GM21737 (cell line): ENCODE data around the gene FAP.

ENCODE experiments used
- ATAC-seq: cut with Tn5 transposase; IDR thresholded peaks from one replicate; pipeline ENCODE4 v1.9.1; 2021; ENCODE audit warnings: mild to moderate bottlenecking, moderate library complexity; ENCODE audit not compliant: unreplicated experiment

FAP gene

DNA sequence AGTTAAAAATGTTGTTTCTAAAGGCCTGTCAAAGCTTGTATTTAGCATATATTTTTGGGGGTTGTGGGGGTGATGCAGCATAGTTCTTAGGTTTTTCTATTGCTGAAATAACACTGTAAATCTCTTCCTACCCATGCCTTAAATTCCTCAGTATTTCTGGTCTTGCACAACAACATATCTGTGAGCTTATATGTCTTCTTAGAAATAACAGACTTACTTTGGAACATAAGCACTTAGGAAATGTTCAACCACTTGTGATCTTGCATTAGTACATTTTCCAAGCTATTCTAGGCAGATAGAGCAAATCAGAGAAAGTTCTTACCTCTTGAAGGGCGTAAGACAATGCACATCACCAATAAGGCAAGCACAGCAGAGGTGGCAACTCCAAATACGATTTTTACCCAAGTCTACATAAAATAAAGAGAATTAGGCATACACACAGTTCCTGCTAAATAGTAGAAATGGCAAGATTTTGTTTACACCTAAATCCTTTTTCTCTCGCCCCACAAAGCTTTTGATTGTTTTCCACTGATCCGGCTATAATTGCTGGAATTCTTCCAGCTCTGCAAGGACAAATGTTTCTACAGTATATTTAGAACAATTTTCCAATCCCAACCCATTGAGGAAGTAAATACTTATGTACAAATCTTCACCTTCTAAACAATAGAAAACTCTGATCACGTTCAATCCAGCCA is 512 bp downstream of the FAP start:
- no peak for ATAC-seq

DNA sequence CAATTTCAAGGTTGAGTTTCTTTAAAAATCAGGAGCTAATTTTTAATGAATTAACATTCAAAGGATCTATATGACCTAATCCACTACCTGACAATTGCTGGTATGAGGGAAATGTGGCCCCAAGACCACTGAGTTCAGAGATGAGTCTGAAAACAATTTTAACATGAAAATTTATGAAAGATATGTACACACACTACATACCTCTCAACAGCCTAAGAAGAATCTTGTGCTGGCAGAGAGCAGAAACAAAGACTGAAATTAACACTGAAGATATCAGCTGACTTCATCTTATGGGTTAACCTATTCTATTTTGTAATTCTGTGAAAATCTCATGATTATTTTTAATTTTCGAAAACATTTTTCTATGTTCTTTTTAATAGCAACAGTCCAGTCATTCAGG is 1.7 kb downstream of the FAP start:
- ATAC-seq: no peak

DNA sequence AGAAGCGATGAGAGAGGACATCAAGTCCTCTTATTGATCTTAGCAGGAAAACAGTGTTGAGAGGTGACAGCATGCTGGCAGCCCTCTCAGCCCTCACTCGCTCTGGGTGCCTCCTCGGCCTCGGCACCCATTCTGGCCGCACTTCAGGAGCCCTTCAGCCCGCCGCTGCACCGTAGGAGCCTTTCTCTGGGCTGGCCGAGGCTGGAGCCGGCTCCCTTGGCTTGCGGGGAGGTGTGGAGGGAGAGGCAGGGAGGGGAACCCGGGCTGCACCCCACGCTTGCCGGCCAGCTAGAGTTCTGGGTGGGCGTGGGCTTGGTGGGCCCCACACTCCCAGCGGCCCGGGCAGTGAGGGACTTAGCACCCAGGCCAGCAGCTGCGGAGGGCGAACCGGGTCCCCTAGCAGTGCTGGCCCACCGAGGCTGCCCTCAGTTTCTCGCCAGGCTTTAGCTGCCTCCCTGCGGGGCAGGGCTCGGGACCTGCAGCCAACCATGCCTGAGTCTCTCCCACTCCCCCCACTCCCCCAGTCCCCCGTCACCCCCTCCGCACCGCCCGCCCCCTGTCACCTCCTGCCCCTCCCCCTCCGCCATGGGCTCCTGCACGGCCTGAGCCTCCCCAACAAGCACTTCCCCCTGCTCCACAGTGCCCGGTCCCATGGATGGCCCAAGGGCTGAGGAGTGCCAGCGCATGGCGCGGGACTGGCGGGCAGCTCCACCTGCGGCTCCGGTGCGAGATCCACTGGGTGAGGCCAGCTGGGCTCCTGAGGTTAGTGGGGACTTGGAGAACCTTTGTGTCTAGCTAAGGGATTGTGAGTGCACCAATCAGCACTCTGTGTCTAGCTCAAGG is 8.4 kb downstream of the FAP start:
- ATAC-seq: no peak

DNA sequence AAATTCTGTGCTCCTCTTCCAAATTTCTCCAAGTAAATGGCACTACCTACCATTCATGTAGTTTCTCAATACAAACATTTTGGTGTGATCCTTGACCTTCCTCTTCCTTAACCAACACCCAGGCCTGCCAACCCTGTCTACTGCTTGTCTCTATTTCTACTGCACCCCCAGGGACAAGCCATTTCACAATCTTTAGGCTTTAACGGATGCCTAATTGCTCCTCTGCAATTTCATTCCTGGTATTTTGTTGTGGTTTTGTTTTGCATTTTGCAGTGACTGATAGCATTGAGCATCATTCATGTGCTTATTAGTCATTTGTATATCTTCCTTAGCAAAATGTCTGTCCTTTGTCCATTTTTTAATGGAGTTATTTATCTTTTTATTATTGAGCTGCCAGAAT is 10.0 kb downstream of the FAP start:
- ATAC-seq: no peak

DNA sequence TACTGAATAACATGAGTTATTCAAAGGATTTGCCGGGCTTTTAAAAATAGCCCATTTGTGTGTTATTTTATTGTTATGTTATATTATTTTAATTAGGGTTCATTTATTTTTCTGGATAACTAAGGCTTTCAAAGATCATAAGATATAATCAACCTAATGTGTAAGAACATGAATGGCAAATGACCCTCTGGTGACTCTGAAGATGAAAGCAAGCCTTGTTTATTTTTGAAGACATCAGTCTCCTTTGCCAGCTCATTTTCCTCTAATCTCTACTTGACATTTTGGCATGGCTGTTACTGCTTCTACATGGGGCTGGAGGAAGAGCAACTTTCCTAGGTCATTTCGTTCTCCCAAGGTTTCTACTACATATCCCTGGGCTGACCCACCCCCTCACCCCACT is 10.6 kb downstream of the FAP start:
- no peak for ATAC-seq

DNA sequence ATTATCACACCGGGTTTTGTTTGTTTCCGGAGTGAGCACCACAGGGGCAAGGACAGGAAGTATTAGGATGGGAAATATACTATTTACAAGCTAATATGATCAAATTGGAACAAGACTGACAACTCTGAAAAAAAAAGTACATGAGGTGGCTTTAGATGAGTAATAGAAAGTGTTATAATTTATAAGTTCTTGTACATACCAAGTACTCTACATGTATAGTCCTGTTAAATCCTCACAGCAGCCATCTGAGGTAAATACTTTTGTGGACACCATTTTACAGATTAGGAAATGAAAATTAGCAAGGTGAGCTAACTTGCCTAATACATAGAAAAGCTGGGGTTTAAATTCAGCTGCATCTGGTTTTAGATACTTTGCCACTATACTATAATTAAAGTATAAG is 11.2 kb downstream of the FAP start:
- ATAC-seq: no peak

DNA sequence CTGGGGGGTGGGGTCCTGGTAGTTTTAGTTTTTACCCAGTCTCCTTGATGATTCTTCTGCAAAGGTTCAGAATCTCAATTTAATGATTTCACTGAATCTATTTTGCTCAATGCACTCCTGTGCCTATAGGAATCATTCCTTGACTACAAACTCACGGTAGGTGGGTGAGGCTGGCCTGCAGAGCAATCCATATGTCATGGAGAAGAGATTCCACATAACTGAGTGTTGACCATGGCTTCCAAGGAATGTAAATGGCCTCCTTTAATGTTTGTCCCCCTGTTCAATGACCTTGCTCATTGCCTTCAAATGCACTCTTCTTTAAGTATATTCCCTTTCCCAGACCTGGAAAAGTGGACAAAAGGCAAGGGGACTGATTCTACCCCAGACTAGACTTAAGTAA is 12.5 kb downstream of the FAP start:
- no peak for ATAC-seq

DNA sequence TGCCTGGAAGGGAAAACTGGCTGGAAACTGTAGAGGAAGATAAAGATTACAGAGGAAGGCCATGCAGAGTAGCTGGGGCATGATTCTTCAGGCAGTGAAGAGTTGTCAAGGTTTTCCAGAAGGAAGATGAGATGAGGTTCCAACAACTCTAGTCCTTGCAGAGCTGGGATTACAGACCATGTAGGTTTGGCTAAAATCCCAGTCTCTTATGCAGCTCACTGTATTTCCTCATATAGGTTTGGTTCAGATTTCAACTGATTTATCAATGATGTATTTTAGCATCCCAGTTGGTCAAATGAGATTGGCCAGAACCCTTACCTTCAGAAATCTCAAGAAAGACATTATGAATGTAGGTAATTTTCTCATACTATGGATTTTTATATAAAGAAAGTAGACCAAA is 16.4 kb downstream of the FAP start:
- ATAC-seq: no peak

DNA sequence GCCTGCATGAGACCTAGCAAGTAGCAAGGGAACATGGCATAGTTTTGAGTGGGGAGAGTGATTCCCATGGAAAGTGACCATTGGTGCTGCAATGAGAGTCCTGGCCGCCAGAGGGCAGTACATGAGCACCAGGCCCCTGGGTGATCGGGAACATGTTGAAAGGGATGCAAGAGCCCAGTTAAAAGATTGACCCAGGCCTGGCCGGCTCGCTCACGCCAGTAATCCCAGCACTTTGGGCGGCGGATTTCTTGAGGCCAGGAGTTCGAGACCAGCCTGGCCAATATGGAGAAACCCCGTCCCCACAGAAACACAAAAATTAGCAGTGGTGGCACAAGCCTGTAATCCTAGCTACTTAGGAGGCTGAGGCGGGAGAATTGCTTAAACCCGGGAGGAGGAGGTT is 22.2 kb downstream of the FAP start:
- ATAC-seq: peak; percentile 85

DNA sequence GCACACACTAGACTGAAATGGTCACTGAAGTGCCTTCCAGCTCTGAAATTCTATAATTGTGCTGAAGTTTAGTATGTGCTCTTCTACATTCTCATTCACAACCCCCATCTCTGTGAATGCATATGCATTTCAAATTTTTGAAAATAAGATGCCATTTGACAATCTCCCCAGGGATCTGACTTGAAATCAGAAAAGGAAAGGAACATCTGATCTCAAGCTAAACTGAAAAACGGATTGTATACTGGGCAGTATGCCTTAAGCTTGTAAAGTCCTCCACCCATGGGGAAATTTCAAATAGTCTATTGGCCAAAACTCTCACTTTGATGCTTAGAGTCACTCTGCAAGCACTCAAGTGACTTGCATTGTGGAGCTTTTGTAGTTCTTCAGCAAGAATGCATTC is 22.9 kb downstream of the FAP start:
- ATAC-seq: no peak

DNA sequence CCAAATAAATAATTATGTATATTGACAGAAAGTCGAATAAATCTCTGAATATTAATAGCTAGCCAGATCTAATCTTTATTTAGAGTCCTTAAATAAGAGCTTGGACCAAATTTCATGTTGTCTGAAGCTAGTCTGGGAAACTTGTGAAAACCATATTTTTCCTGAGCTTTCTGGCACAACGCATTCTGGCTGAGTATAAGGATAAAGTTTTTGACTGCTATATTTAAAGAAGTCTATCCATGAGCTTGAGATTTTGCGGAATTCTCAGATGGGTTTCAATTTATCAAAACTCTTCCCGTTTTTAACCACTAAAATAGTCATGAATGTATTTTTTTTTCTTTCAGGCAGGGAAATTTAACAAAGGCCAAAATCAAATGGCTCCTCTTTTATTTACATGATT is 23.8 kb downstream of the FAP start:
- no peak for ATAC-seq

DNA sequence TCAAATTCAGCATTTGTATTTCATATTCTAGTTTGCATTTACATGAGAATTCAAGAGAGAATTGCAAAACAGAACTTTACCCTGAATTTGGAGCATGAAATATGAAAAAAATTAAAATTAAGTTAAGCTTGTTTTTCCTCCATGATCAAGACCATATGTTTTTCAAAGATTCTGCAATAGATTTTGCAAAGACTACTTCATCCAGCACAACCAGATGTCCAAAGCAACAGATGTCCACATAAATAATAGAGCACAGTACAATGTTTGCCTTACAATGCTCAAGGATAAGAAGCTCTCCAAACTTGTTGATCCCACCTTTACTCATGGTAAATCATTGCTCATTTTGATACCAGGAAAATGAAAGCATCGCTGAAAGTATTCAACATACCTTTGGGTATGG is 25.6 kb downstream of the FAP start:
- ATAC-seq: no peak

DNA sequence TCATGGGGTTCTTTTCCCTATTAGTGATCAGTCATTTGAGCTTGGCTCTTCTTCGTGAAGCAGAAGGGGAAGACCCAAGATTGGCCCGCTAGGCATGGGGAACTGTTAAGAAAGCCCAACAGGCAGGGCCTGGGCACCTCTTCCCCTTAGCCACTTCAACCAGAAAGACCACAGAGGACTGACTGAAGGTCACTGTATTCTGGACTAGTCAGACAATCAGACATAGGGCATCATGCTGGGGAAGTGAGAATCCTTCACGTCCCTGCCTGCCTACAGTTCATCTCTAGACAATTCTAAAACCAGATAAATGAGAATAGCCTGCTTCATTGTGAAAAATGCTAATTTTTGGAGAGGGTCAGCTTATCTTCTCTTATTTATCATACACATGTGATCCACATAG is 28.1 kb downstream of the FAP start:
- no peak for ATAC-seq

DNA sequence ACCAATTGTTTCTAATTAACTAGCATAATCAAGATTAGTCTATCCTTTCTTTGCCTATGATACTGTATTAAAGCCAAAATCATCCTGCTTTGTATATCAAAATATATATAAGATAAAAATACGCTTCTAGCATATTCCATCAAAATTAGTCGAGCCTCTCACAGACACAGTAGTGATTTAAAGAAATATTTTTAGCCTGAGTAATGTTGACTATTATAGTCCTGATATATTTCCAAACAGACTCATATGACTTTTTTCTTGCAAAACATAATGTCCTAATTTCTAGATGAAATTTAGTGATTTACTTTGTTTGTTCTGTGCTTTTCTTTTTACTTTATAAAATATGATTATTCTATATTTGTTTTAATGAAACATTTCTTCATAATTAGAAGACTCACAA is 30.9 kb downstream of the FAP start:
- ATAC-seq: no peak

DNA sequence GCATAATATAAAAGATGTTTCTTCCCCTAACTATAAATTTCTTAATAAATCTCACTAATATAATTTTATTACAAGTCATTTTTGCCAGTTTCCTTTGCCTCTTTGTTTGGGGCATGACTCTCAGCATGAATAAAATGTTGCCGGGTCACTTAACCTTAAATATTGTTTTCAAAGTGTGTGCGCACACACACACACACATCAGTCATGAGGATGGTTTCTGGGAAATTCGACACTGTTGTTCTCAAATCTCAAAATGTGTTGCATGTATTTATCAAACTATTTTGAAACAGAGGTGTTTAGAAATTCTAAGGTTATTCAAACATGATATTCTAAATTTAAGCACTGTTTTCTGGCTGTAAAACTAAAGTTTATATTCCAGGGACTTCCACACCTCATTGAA is 31.5 kb downstream of the FAP start:
- ATAC-seq: no peak

DNA sequence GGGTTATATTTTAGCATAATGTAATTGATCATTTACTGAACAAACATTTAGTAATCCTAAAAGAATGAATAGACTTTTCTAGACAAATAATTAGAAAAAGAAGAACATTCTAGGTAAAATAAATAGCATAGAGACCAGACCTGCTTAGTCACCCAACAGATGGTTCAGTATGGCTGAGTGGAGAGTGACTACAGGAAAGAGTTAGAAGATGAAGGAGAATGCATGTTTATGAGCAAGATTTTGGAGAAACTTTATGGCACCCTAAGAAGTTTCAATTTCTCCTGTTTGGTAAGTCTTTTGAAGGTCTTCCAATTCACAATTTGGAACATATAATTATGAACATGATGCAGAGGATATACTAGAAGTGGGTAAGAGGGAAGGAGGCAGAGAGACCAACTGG is 32.9 kb downstream of the FAP start:
- ATAC-seq: no peak

DNA sequence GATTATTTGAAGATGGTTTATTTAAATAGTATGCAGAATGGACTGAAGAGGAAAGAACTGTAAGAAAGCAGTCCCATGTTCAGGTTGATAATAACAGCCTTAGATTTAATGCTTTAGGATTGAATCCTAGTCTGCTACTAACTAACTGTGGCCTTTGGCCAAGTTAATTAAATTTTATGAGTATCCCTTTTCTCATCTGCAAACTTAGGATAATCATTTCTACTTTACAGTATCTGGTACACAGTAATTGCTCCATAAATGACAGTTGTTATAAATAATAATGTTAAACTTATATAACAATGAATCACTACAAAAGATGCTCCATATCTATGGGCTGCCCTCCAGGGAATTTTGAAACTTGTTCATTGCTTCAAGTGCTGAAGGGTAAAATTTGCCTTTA is 41.0 kb downstream of the FAP start:
- no peak for ATAC-seq

DNA sequence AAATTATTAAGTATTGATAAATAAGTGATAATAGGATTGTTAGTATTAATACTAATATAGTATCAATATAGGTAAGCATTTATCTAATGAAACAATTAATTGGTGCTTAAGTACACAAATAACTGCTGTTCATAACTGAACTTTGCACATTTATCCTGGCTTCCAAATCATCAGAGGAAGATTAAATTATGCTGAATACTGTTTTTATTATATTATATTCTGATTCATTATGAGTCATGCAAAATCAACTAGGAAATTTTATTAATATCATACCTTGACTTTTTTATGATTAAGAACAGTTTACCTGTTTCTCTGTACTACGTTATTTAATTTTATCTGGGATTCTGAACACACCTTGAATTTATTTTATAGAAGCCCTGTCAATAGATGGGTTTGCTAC is 42.6 kb downstream of the FAP start:
- ATAC-seq: no peak

DNA sequence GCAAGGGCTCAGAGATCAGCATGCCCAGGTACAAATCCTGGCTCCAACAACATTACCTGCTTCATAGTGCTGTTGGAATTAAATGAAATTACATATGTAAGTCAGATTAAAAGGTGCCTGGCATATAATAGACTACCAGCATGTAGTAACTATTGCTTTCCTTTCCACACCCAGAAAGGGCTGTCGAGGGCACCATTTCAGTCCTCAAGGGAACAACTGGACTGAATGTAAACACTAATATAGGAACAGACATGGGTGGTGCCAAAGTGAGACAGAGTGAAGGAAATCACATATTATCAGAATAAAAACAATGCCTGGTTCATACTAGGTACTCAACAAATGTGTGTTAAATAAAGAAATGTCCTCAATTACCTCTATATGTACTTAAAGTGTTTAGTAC is 43.3 kb downstream of the FAP start:
- ATAC-seq: no peak

DNA sequence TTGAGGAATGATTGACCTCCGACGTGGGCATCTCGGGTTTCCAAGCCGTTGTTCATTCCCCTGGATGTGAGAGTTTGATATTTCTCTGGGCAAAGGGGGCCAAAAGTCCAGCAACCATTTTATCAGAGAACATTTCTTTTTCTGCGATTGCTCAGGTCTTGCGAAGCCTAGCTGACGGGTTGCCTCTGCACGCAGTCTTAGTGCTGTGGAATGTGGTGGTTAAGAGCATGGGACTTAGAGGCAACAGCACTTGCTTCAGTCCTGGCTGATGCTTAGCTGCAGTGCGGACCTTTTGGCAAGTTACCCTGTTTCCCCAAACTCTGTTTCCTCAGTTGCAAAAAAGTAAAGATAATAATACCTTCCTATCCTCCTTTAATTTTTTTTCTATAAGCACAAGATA is 45.0 kb downstream of the FAP start:
- ATAC-seq: no peak

DNA sequence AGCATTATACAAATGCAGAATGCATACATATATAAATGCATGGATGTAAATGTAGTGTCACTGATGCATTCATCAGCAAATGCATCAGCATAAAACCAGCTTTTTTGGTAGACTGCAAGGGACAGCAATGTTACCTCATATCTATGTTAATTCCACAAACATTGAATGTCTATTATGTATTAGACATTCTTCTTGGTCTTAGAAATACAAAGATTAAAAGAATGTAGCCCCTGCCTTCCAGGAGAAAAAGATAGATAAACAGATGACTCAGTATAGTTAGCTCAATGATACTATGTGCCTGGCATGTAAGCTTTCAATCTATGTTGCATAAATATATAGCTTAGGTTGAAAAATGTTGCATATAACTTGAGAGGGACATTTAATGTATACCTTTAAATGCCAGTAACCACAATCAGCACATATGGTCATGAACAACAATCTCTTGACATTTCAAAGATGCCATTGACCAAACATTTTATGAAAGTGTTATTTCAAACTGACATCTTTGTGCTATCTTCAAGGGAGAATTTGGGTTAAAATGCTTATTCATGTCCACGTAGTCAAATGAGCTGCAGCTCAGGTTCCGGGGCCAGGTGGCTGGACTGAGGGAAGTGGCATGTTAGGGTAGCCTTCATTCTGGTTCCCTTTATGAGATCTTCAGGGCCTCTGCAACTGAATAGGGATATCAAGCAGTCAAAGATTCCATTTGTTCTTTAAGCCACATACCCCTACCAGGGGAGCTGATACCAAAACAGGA is 46.0 kb downstream of the FAP start:
- ATAC-seq: no peak

DNA sequence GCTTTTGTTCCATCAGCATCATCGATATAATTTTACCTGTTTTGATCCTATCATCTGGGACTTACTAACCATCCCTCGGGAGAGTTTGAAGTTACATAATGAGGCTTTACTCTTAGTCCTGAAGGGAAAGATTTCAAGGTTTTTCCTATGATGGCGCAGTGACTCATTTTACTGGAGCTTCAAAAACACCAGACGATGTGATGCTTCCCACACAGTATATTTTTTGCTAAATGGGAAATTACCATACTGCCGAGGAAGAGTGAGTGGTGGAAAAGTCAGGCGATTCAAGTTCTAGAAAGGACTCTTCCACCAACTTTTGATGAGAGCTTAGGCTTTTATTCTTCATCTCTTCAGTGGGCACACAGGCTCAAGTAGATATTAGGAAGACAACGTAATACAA is 46.6 kb downstream of the FAP start:
- ATAC-seq: no peak
